GM21423 (cell line): ENCODE measurements around the gene ABCA2.
"Not testable (repeated sequence)": the region's sequence is repeated elsewhere in the genome, so short reads cannot be mapped to it uniquely, and the experiment has no call there.

Source experiments
- ATAC-seq: cut with Tn5 transposase; IDR thresholded peaks from one replicate; pipeline ENCODE4 v1.9.1; 2021; ENCODE audit warnings: mild to moderate bottlenecking, moderate library complexity; ENCODE audit not compliant: unreplicated experiment

ABCA2 gene

GRCh38 chr9:137048655-137049543 is 20.9 kb upstream of the ABCA2 start:
- no peak for ATAC-seq

GRCh38 chr9:137046088-137046787 is 18.2 kb upstream of the ABCA2 start, which contains the start of gene NPDC1:
Gene NPDC1, minus strand, starts transcription at chr9:137046177. Its CDS starts 188 bp downstream, at chr9:137045989.
- peak; percentile 71 for ATAC-seq

GRCh38 chr9:137045294-137046087 is 17.5 kb upstream of the ABCA2 start:
- no peak for ATAC-seq

GRCh38 chr9:137044502-137045177 is 16.6 kb upstream of the ABCA2 start:
- ATAC-seq, result no peak

- no peak for ATAC-seq
Measured at GRCh38 chr9:137044037-137044436, 16.0 kb upstream of the ABCA2 start.

- no peak for ATAC-seq
Measured at GRCh38 chr9:137042751-137043727, 15.0 kb upstream of the ABCA2 start.

GRCh38 chr9:137041124-137041523 is 13.1 kb upstream of the ABCA2 start:
- no peak for ATAC-seq

GRCh38 chr9:137040568-137040967 is 12.5 kb upstream of the ABCA2 start:
- no peak for ATAC-seq

GRCh38 chr9:137039611-137040366 is 11.8 kb upstream of the ABCA2 start:
- no peak for ATAC-seq

- ATAC-seq, result no peak
Measured at GRCh38 chr9:137038916-137039315, 10.9 kb upstream of the ABCA2 start.

GRCh38 chr9:137037483-137037882 is 9.4 kb upstream of the ABCA2 start:
- no peak for ATAC-seq

- ATAC-seq, result no peak
Measured at GRCh38 chr9:137037035-137037434, 9.0 kb upstream of the ABCA2 start.

GRCh38 chr9:137035937-137036336 is 7.9 kb upstream of the ABCA2 start:
- ATAC-seq, result no peak

GRCh38 chr9:137035507-137035834 is 7.4 kb upstream of the ABCA2 start:
- ATAC-seq, result no peak

- peak; percentile 50 for ATAC-seq
Measured at GRCh38 chr9:137034709-137035506, 6.9 kb upstream of the ABCA2 start.

- ATAC-seq, result peak; percentile 4
Measured at GRCh38 chr9:137034039-137034708, 6.1 kb upstream of the ABCA2 start.

- ATAC-seq, result not testable (repeated sequence)
Measured at GRCh38 chr9:137033481-137033880, 5.4 kb upstream of the ABCA2 start.

GRCh38 chr9:137032858-137033257 is 4.8 kb upstream of the ABCA2 start:
- no peak for ATAC-seq
